HL-60 (cell line): ENCODE results near the gene SEC61A1.

Experiments used
- POLR2AphosphoS5 ChIP-seq: IDR thresholded peaks from 2 replicates; pipeline ENCODE4 v1.6.1; 2012; ENCODE audit warnings: low read depth
- REST ChIP-seq: IDR thresholded peaks from 2 replicates; pipeline ENCODE4 v1.6.1; 2012; ENCODE audit warnings: low read depth; ENCODE audit not compliant: insufficient replicate concordance
- SPI1 ChIP-seq: IDR thresholded peaks from 2 replicates; pipeline ENCODE4 v1.6.1; 2012; ENCODE audit warnings: low read depth, mild to moderate bottlenecking, borderline replicate concordance
- TF ChIP-seq, protein P1 (sequence below): IDR thresholded peaks from one replicate; pipeline ENCODE4 v1.5.1; 2011; ENCODE audit warnings: low read length, control low read depth, inconsistent platforms; ENCODE audit not compliant: insufficient read depth

DNA sequence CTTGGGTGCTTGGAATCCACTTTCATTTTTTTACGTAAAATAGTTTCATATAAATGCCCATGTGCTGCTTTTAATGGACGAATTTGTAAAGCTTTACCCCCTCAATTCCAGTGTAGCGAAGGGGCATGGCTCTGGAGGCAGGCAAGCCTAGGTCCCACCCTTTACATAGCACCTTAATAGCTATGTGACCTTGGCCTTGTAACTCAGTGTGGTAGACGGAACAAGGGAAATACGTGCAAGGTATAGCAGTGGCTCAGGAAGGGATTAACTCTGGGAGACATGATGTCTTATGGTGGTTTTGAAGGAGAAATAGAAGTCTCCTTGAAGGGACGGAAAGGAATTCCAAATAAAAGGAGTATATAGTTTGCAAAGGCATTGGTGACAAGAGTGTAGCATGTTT lies 1.4 kb downstream of the SEC61A1 start:
- TF ChIP-seq, protein P1, sequence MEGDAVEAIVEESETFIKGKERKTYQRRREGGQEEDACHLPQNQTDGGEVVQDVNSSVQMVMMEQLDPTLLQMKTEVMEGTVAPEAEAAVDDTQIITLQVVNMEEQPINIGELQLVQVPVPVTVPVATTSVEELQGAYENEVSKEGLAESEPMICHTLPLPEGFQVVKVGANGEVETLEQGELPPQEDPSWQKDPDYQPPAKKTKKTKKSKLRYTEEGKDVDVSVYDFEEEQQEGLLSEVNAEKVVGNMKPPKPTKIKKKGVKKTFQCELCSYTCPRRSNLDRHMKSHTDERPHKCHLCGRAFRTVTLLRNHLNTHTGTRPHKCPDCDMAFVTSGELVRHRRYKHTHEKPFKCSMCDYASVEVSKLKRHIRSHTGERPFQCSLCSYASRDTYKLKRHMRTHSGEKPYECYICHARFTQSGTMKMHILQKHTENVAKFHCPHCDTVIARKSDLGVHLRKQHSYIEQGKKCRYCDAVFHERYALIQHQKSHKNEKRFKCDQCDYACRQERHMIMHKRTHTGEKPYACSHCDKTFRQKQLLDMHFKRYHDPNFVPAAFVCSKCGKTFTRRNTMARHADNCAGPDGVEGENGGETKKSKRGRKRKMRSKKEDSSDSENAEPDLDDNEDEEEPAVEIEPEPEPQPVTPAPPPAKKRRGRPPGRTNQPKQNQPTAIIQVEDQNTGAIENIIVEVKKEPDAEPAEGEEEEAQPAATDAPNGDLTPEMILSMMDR: no peak
- TF ChIP-seq POLR2AphosphoS5 (no peak), SPI1 (no peak), REST (no peak)
